ENCODE measurements around the gene ZNF148.
"Not testable (repeated sequence)": the region's sequence is repeated elsewhere in the genome, so short reads cannot be mapped to it uniquely, and the experiment has no call there.

Gene ZNF148

DNA sequence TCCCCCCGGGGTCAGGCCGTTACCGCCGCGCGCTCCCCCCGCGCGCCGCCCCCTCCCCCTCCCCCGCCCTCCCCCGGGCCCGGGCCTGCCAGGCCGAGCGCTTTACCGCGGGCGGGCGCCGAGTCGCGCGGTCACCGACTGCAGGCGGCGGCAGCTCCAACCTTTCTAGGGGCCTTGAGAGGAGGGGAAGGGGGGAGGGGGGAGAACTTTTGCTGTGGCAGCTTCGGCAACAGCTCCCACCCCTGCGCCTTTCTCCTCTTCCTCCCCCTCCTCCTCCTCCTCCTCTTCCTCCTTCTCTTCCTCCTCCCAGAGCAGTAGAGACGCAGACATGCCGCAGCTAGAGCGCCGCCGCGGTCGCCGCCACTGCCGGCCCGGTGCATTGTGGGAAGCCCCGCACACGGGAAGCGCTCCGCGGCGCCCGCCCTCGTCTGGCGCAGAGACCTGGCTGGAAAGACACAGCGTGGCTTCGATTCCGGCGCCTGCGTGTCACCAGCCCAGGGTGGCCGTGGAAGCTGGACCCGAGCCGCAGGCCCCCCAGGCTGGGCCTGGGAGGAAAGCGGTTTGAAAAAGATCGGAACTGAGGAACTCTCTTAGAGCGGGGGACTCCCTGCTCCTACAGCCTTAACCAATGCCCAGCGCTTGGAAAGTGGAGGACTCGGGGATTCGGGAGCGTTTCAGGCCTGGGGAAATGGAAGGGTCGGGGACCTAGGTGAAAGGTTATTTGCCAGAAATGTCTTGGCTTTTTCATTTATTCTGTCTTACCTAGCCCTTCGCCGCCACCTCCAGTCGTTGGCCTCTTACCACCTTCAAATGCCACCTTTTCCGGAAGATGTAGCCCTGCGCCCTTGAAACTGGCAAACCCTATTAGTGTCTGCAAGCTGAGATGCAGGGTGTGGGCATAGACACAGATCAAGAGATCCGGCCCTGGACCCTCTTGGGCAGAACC is at the start of gene ZNF148:
Gene ZNF148 (minus strand): TSS at position 330 of the 946 bp plus-strand sequence. CDS start 61,685 bp downstream, outside the sequence.
- H3K27me3 Mint-ChIP-seq, result no peaks in the 10 kb centered on the region
- H3K4me1 Mint-ChIP-seq, result peaks cover 44% of the 10 kb centered on the region
- peak within 1 kb of the TSS; percentile 99 for H3K4me3 Mint-ChIP-seq
- H3K36me3 Mint-ChIP-seq, result peaks cover 7% of the 10 kb centered on the region
- peak within 1 kb of the TSS; percentile 100 for H3K27ac Mint-ChIP-seq
- no peaks in the 10 kb centered on the region for H3K9me3 Mint-ChIP-seq

DNA sequence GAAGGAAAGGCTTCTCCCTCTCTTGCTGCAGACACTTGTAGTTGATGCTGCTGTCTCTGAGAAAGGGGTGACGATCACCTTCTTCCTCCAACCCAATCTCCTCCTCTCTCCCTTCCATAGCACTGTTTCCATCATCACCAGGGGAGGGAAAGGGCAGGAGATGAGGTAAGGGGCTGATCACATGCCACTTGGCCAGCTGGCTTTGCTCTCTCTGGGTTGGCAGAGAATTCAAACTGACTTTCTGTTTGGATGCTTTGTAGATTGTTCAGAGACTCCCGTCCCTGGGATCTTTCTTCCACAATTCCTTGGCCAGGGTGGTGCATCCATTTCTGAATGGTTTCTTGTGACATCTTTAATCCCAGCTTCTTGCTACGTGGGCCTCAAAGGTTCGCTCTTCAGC is 43.2 kb upstream of the ZNF148 start:
- Mint-ChIP-seq H3K4me1 (no peaks in the 10 kb centered on the region), H3K4me3 (no peak overlapping the region), H3K36me3 (no peaks in the 10 kb centered on the region), H3K9me3 (no peaks in the 10 kb centered on the region), H3K27me3 (no peaks in the 10 kb centered on the region), H3K27ac (no peak overlapping the region)

DNA sequence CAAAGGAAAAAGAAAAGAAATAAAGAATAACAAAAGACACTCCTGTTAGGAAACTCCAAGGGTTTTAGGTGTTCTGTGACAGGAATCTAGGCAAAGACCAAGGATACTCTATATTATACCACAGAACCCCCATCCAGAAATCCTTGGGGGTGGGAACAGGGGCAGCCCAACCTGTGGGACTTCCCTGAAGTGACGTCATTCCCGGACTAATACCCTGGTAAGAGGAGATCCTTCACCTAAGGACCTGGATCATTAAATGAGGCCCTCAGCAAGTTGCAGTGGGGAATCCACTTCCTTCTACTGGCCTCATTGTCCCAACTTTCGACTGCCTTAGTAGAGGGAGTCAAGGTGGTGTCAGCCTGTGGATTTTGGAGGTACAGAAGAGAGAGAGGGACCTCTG is 41.1 kb upstream of the ZNF148 start:
- Mint-ChIP-seq H3K4me1 (no peaks in the 10 kb centered on the region), H3K36me3 (no peaks in the 10 kb centered on the region), H3K27me3 (no peaks in the 10 kb centered on the region), H3K9me3 (no peaks in the 10 kb centered on the region), H3K4me3 (no peak overlapping the region), H3K27ac (no peak overlapping the region)

GRCh38 chr3:125414669-125415068 is 39.5 kb upstream of the ZNF148 start:
- Mint-ChIP-seq H3K4me3 (no peak overlapping the region), H3K36me3 (no peaks in the 10 kb centered on the region), H3K27me3 (peaks cover 2% of the 10 kb centered on the region), H3K27ac (no peak overlapping the region), H3K9me3 (no peaks in the 10 kb centered on the region), H3K4me1 (no peaks in the 10 kb centered on the region)

- Mint-ChIP-seq H3K36me3 (no peaks in the 10 kb centered on the region), H3K9me3 (no peaks in the 10 kb centered on the region), H3K4me1 (no peaks in the 10 kb centered on the region), H3K27ac (no peak overlapping the region), H3K4me3 (no peak overlapping the region), H3K27me3 (peaks cover 8% of the 10 kb centered on the region)
These were observed 35.8 kb upstream of the ZNF148 start for GRCh38 chr3:125410922-125411321.

- Mint-ChIP-seq H3K27ac (no peak overlapping the region), H3K4me1 (no peaks in the 10 kb centered on the region), H3K36me3 (peaks cover 3% of the 10 kb centered on the region), H3K9me3 (peaks cover 6% of the 10 kb centered on the region), H3K4me3 (no peak overlapping the region), H3K27me3 (peaks cover 9% of the 10 kb centered on the region)
These were observed 30.9 kb upstream of the ZNF148 start for GRCh38 chr3:125406070-125406469.

DNA sequence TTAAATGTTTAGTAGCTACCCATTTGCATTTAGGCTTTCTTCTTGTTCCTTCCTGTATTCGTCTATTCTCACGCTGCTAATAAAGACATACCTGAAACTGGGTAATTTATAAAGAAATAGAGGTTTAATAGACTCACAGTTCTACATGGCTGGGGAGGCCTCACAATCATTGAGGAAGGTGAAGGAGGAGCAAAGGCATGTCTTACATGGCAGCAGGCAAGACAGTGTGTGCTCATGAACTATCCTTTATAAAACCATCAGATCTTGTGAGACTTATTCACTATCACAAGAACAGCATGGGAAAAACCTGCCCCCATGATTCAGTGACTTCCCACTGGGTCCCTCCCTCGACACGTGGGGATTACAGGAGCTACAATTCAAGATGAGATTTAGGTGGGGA is 30.4 kb upstream of the ZNF148 start:
- not testable (repeated sequence) for H3K4me1 Mint-ChIP-seq

DNA sequence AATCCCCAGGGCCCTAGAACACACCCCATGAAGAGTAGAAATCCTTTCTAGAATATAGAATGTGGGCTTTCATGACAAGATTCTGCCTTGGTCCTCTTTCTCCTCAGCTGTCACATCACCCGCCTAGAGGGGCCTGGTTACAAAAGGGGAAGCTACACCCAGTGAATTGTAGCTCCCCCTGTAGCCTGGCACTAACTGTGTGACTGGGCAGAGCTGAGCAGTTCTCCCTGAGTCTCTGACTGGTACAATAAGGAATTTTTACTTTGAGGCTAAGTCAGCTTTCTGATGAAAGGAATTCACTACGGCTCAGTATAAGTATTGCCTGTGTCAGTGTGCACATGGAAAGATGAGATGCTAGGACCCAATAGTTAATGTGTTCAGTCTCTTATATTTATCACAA is 28.7 kb upstream of the ZNF148 start:
- Mint-ChIP-seq H3K4me3 (no peak overlapping the region), H3K27me3 (peaks cover 3% of the 10 kb centered on the region), H3K27ac (no peak overlapping the region), H3K4me1 (no peaks in the 10 kb centered on the region), H3K9me3 (peaks cover 6% of the 10 kb centered on the region), H3K36me3 (peaks cover 3% of the 10 kb centered on the region)

More for the DNA sequence above, 30.4 kb upstream of the ZNF148 start:
- not testable (repeated sequence) for H3K9me3 Mint-ChIP-seq, H3K4me3 Mint-ChIP-seq, H3K27ac Mint-ChIP-seq, H3K27me3 Mint-ChIP-seq, H3K36me3 Mint-ChIP-seq

- peaks cover 3% of the 10 kb centered on the region for H3K36me3 Mint-ChIP-seq
- H3K4me3 Mint-ChIP-seq, result no peak overlapping the region
- peaks cover 3% of the 10 kb centered on the region for H3K27me3 Mint-ChIP-seq
- H3K4me1 Mint-ChIP-seq, result no peaks in the 10 kb centered on the region
- no peak overlapping the region for H3K27ac Mint-ChIP-seq
- H3K9me3 Mint-ChIP-seq, result peaks cover 6% of the 10 kb centered on the region
These were observed 27.5 kb upstream of the ZNF148 start for GRCh38 chr3:125402639-125403038.

- Mint-ChIP-seq H3K27me3 (peaks cover 5% of the 10 kb centered on the region), H3K9me3 (peaks cover 6% of the 10 kb centered on the region)
These were observed 26.3 kb upstream of the ZNF148 start for GRCh38 chr3:125401402-125401801.

DNA sequence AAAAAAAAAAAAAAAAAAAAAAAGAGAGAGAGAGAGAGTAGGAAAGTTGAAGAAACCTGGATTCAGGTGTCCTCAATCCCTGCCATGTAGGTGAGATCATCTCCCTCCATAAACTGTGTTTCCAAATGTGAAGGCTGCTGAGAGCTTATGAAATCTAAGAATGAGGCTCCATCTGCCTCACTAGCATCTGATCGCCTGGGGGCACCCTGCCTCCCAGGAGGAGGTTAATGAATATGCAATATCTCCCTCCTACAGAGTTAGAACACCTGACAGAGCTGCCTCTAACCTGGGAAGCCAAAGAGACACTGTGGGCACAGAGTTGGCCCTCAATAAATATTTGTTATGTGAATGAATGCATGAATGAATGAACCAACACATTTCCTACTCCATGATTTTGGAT is 23.8 kb upstream of the ZNF148 start:
- Mint-ChIP-seq H3K4me1 (no peaks in the 10 kb centered on the region), H3K9me3 (no peaks in the 10 kb centered on the region)

More at GRCh38 chr3:125401402-125401801, 26.3 kb upstream of the ZNF148 start:
- no peaks in the 10 kb centered on the region for H3K4me1 Mint-ChIP-seq
- peaks cover 3% of the 10 kb centered on the region for H3K36me3 Mint-ChIP-seq
- no peak overlapping the region for H3K4me3 Mint-ChIP-seq
- H3K27ac Mint-ChIP-seq, result no peak overlapping the region

DNA sequence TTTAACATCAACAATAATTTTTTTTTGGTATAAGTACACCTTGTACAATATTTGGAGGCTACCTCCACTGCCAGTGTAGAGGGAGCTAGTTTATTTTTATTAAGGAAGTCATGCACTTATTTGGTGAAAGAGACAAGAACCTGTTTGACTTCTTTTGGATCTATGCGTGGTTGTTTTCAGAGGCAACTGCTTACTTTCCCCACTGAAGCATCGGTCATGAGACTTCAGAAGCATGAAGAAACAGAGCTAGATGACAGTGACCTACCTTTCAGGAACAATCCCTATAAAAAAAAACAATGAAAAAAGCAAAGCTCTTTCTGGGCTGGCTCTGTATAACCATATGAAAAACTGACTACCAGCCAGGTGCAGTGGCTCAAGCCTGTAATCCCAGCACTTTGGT is 20.0 kb upstream of the ZNF148 start:
- Mint-ChIP-seq H3K9me3 (no peaks in the 10 kb centered on the region), H3K27ac (no peak overlapping the region), H3K4me1 (no peaks in the 10 kb centered on the region), H3K4me3 (no peak overlapping the region), H3K36me3 (no peaks in the 10 kb centered on the region), H3K27me3 (peaks cover 4% of the 10 kb centered on the region)

More for the DNA sequence above, 23.8 kb upstream of the ZNF148 start:
- peaks cover 2% of the 10 kb centered on the region for H3K27me3 Mint-ChIP-seq
- no peaks in the 10 kb centered on the region for H3K36me3 Mint-ChIP-seq
- H3K4me3 Mint-ChIP-seq, result no peak overlapping the region
- H3K27ac Mint-ChIP-seq, result no peak overlapping the region

GRCh38 chr3:125394406-125394805 is 19.3 kb upstream of the ZNF148 start:
- Mint-ChIP-seq H3K9me3 (no peaks in the 10 kb centered on the region), H3K36me3 (no peaks in the 10 kb centered on the region), H3K27ac (no peak overlapping the region), H3K4me1 (peaks cover 4% of the 10 kb centered on the region), H3K4me3 (no peak overlapping the region), H3K27me3 (peaks cover 4% of the 10 kb centered on the region)

DNA sequence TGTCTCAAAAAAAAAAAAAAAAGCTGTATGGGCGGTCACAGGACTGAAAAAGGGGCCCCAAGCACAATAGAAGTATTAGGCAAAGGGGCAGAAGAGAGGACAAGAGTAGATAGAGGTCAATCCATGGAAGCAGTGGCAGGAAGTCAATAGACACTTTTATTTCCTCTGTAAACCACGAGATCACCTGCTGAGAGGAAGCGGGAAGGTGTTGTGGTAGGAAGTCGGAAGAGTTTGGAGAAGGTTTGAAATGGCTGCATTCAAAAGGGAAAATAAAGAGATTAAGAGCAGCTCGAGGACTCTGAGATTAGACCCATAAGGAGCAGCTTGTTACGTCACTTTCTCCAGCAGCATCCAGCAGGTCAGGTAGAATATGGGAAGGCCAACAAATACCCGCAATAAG is 14.2 kb upstream of the ZNF148 start:
- Mint-ChIP-seq H3K27ac (no peak overlapping the region), H3K27me3 (peaks cover 2% of the 10 kb centered on the region), H3K4me1 (peaks cover 10% of the 10 kb centered on the region), H3K36me3 (no peaks in the 10 kb centered on the region), H3K9me3 (no peaks in the 10 kb centered on the region), H3K4me3 (peak overlapping the region; percentile 30)

- not testable (repeated sequence) for H3K4me1 Mint-ChIP-seq, H3K36me3 Mint-ChIP-seq, H3K4me3 Mint-ChIP-seq, H3K9me3 Mint-ChIP-seq, H3K27ac Mint-ChIP-seq, H3K27me3 Mint-ChIP-seq
These were observed 13.2 kb upstream of the ZNF148 start for GRCh38 chr3:125388369-125388768.

DNA sequence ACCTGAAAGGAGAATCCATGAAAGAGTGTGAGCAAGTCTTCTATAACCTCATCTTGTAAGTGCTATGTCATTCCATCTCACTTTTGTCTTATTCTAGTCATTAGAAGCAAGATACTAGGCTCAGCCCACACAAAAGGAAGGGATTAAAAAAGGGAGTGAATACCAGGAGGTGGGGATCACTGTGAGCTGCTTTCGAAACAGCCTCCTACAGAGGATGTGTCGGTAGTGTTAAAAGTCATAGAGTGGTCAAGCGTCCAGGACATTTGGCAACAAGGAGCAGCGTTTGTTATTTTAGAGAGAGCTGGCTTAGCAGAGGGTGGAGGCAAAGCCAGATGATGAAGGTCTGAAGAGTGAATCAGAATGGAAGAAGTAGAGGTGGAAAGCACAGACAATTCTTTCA is 11.7 kb upstream of the ZNF148 start:
- Mint-ChIP-seq H3K36me3 (no peaks in the 10 kb centered on the region), H3K4me1 (peaks cover 19% of the 10 kb centered on the region), H3K27me3 (no peaks in the 10 kb centered on the region), H3K9me3 (no peaks in the 10 kb centered on the region), H3K4me3 (no peak overlapping the region), H3K27ac (no peak overlapping the region)

Data from activated naive CD4-positive, alpha-beta T cell treated with anti-CD3 and anti-CD28 coated beads, Interleukin-2, amount 50 U/mL, for 24 hours (primary cell).